Astrocyte (in vitro differentiated cells and primary cell): ENCODE results near the gene STAB2. TPM values are rescaled to one million over a fixed set of nuclear protein-coding genes. Genes with fewer than 3 reads are reported as not detected.

Source experiments
- DNase-seq: peaks from one replicate; pipeline ENCODE4 v3.0.0-alpha.2; 2010; ENCODE audit warnings: low read depth
- FAIRE-seq: peaks from 2 replicates; lab custom pipeline; 2011; peaks lifted over from hg19 to GRCh38; lab: Jason Lieb, UNC
- H2AFZ ChIP-seq: 2 replicates; pipeline ENCODE4 v1.6.0; 2012; ENCODE audit warnings: low read depth, low read length, inconsistent platforms
- H3K27ac ChIP-seq: 2 replicates; pipeline ENCODE4 v1.5.1; 2011; ENCODE audit warnings: low read depth, low read length, inconsistent platforms
- H3K27me3 ChIP-seq: 2 replicates; pipeline ENCODE4 v1.6.0; 2011; ENCODE audit warnings: low read length, inconsistent platforms; ENCODE audit not compliant: insufficient read depth
- H3K36me3 ChIP-seq: 2 replicates; pipeline ENCODE4 v1.5.1; 2011; ENCODE audit warnings: low read length, inconsistent platforms; ENCODE audit not compliant: insufficient read depth
- H3K4me1 ChIP-seq: 2 replicates; pipeline ENCODE4 v1.5.1; 2011; ENCODE audit warnings: low read length, inconsistent platforms; ENCODE audit not compliant: insufficient read depth
- H3K4me2 ChIP-seq: 2 replicates; pipeline ENCODE4 v1.6.0; 2012; ENCODE audit warnings: low read length, inconsistent platforms
- H3K4me3 ChIP-seq: 2 replicates; pipeline ENCODE4 v1.5.1; 2011; ENCODE audit warnings: low read depth, mild to moderate bottlenecking, low read length, inconsistent platforms; ENCODE audit not compliant: insufficient read depth
- H3K79me2 ChIP-seq: 2 replicates; pipeline ENCODE4 v1.6.0; 2012; ENCODE audit warnings: mild to moderate bottlenecking, low read length, inconsistent platforms; ENCODE audit not compliant: insufficient read depth
- H3K9ac ChIP-seq: 2 replicates; pipeline ENCODE4 v1.6.0; 2012; ENCODE audit warnings: mild to moderate bottlenecking, low read length, inconsistent platforms
- H3K9me3 ChIP-seq: 2 replicates; pipeline ENCODE4 v1.5.1; 2012; ENCODE audit warnings: low read depth, mild to moderate bottlenecking, low read length, inconsistent platforms; ENCODE audit not compliant: insufficient read depth
- H4K20me1 ChIP-seq: 2 replicates; pipeline ENCODE4 v1.6.0; 2012; ENCODE audit warnings: low read length, inconsistent platforms; ENCODE audit not compliant: insufficient read depth
- H3K27ac Mint-ChIP-seq: one replicate; pipeline ENCODE4 v1.8.0; 2021; ENCODE audit warnings: mild to moderate bottlenecking, mixed read lengths; ENCODE audit not compliant: unreplicated experiment
- H3K27me3 Mint-ChIP-seq: one replicate; pipeline ENCODE4 v1.8.0; 2021; ENCODE audit warnings: low read depth, mixed read lengths; ENCODE audit not compliant: unreplicated experiment
- H3K36me3 Mint-ChIP-seq: one replicate; pipeline ENCODE4 v1.8.0; 2021; ENCODE audit warnings: low read depth, mixed read lengths; ENCODE audit not compliant: unreplicated experiment
- H3K4me1 Mint-ChIP-seq: one replicate; pipeline ENCODE4 v1.8.0; 2021; ENCODE audit warnings: low read depth, mixed read lengths; ENCODE audit not compliant: unreplicated experiment
- H3K4me3 Mint-ChIP-seq: one replicate; pipeline ENCODE4 v1.8.0; 2021; ENCODE audit warnings: mild to moderate bottlenecking, moderate library complexity, mixed read lengths; ENCODE audit not compliant: unreplicated experiment
- H3K9me3 Mint-ChIP-seq: one replicate; pipeline ENCODE4 v1.8.0; 2021; ENCODE audit warnings: mild to moderate bottlenecking, mixed read lengths; ENCODE audit not compliant: unreplicated experiment
- CTCF ChIP-seq: IDR thresholded peaks from 2 replicates; pipeline ENCODE4 v1.5.1; 2011; ENCODE audit warnings: low read depth, mild to moderate bottlenecking, inconsistent platforms, low read length, moderate library complexity; ENCODE audit not compliant: insufficient read depth
- EZH2 ChIP-seq: IDR thresholded peaks from 2 replicates; pipeline ENCODE4 v1.6.1; 2012; ENCODE audit warnings: mild to moderate bottlenecking, low read length, inconsistent platforms; ENCODE audit not compliant: insufficient read depth
- total RNA-seq: library from RNA; stranded (reverse); gene quantifications from 2 replicates; pipeline ENCODE4 v1.2.1, GENCODE V29; 2021

The STAB2 gene
- total RNA-seq, 1 donor from 2014 or later = not detected

GRCh38 chr12:103560604-103561101 is 26.4 kb upstream of the STAB2 start:
- DNase-seq = peak; percentile 98
- Histone ChIP-seq H3K27ac (peak overlapping the region; percentile 72), H2AFZ (no peak overlapping the region), H3K4me2 (peak overlapping the region; percentile 48), H4K20me1 (no peaks in the 10 kb centered on the region), H3K9ac (no peak overlapping the region), H3K4me3 (no peak overlapping the region), H3K36me3 (no peaks in the 10 kb centered on the region), H3K27me3 (no peaks in the 10 kb centered on the region), H3K4me1 (peaks cover 14% of the 10 kb centered on the region), H3K9me3 (no peaks in the 10 kb centered on the region), H3K79me2 (no peaks in the 10 kb centered on the region)
- peak; percentile 99 for FAIRE-seq
- Mint-ChIP-seq H3K27ac (peak overlapping the region; percentile 94), H3K27me3 (no peaks in the 10 kb centered on the region), H3K9me3 (peaks cover 17% of the 10 kb centered on the region), H3K4me3 (no peak overlapping the region), H3K36me3 (no peaks in the 10 kb centered on the region), H3K4me1 (peaks cover 28% of the 10 kb centered on the region)
- no peak for TF ChIP-seq CTCF
- no peak for TF ChIP-seq EZH2

- Mint-ChIP-seq H3K9me3 (peaks cover 17% of the 10 kb centered on the region), H3K36me3 (no peaks in the 10 kb centered on the region), H3K27ac (peak overlapping the region; percentile 94), H3K27me3 (no peaks in the 10 kb centered on the region), H3K4me3 (no peak overlapping the region), H3K4me1 (peaks cover 28% of the 10 kb centered on the region)
- no peak for FAIRE-seq
- Histone ChIP-seq H3K4me3 (no peak overlapping the region), H2AFZ (no peak overlapping the region), H3K27me3 (no peaks in the 10 kb centered on the region), H3K9ac (no peak overlapping the region), H4K20me1 (no peaks in the 10 kb centered on the region), H3K4me1 (peaks cover 14% of the 10 kb centered on the region), H3K4me2 (peak overlapping the region; percentile 48), H3K36me3 (no peaks in the 10 kb centered on the region), H3K79me2 (no peaks in the 10 kb centered on the region), H3K9me3 (no peaks in the 10 kb centered on the region), H3K27ac (peak overlapping the region; percentile 72)
- TF ChIP-seq CTCF = no peak
- no peak for TF ChIP-seq EZH2
- DNase-seq = peak; percentile 45
Measured at GRCh38 chr12:103561174-103561573, 25.9 kb upstream of the STAB2 start.

- H3K27me3 Mint-ChIP-seq = no peaks in the 10 kb centered on the region
- Histone ChIP-seq H3K27me3 (no peaks in the 10 kb centered on the region), H3K4me1 (peaks cover 2% of the 10 kb centered on the region), H3K4me2 (no peak overlapping the region), H4K20me1 (no peaks in the 10 kb centered on the region), H2AFZ (no peak overlapping the region), H3K36me3 (no peaks in the 10 kb centered on the region), H3K9ac (no peak overlapping the region), H3K27ac (no peak overlapping the region), H3K79me2 (no peaks in the 10 kb centered on the region), H3K9me3 (no peaks in the 10 kb centered on the region), H3K4me3 (no peak overlapping the region)
- H3K36me3 Mint-ChIP-seq = no peaks in the 10 kb centered on the region
- no peak for TF ChIP-seq CTCF
- no peak for FAIRE-seq
- H3K4me1 Mint-ChIP-seq = peaks cover 15% of the 10 kb centered on the region
- peaks cover 26% of the 10 kb centered on the region for H3K9me3 Mint-ChIP-seq
- no peak for DNase-seq
- H3K27ac Mint-ChIP-seq = no peak overlapping the region
- H3K4me3 Mint-ChIP-seq = no peak overlapping the region
Measured at GRCh38 chr12:103566398-103566797, 20.7 kb upstream of the STAB2 start.
